Breast epithelium (tissue), 3 donors: ENCODE results near the gene GSTT2.
"Not testable (repeated sequence)": the region's sequence is repeated elsewhere in the genome, so short reads cannot be mapped to it uniquely, and the experiment has no call there.

ENCODE experiments used
- CTCF ChIP-seq, 3 donors: fragments of 450-650 bp; IDR thresholded peaks; one replicate each; pipeline ENCODE4 v1.5.1; 2016 to 2017; ENCODE audit warnings: antibody characterized with exemption in 3 of 3, mild to moderate bottlenecking in 3 of 3, moderate library complexity in 3 of 3
- POLR2A ChIP-seq: fragments of 450-650 bp; IDR thresholded peaks from one replicate; pipeline ENCODE4 v1.6.1; 2016; ENCODE audit warnings: antibody characterized with exemption, mild to moderate bottlenecking, moderate library complexity
- POLR2AphosphoS5 ChIP-seq, 3 donors: sonication (generic); formaldehyde crosslinking; IDR thresholded peaks; one replicate each; pipeline ENCODE4 v1.6.1; 2017; ENCODE audit warnings: antibody characterized with exemption in 3 of 3

- not testable (repeated sequence) for TF ChIP-seq POLR2A; CTCF (IDR thresholded peaks at IDR 0.05); POLR2AphosphoS5 (IDR thresholded peaks at IDR 0.05)
Observed at GRCh38 chr22:23977304-23977703, 2.6 kb upstream of the GSTT2 start.
